IPS DF 6.9 (cell line): Measurements from ENCODE around the gene CALHM5.
A peak's percentile ranks its signal among the peaks of the same experiment; 100 is the strongest.

Experiments
- DNase-seq: peaks from one replicate; pipeline ENCODE4 v3.0.0-alpha.2; 2013; ENCODE audit warnings: low read depth, low spot score
- H3K27ac ChIP-seq: one replicate; pipeline ENCODE4 v1.5.1; 2013; ENCODE audit warnings: low read length, control low read depth
- H3K27me3 ChIP-seq: 2 replicates; pipeline ENCODE4 v1.6.1; 2013; ENCODE audit warnings: mild to moderate bottlenecking, low read length; ENCODE audit not compliant: control insufficient read depth, insufficient read depth
- H3K36me3 ChIP-seq: 2 replicates; pipeline ENCODE4 v1.6.1; 2013; ENCODE audit warnings: low read length; ENCODE audit not compliant: control insufficient read depth, insufficient read depth
- H3K4me1 ChIP-seq: 2 replicates; pipeline ENCODE4 v1.6.1; 2013; ENCODE audit warnings: low read length; ENCODE audit not compliant: control insufficient read depth, insufficient read depth
- H3K4me3 ChIP-seq: 2 replicates; pipeline ENCODE4 v1.5.1; 2013; ENCODE audit warnings: mild to moderate bottlenecking, low read length
- H3K9me3 ChIP-seq: 2 replicates; pipeline ENCODE4 v1.6.1; 2013; ENCODE audit warnings: low read length, inconsistent platforms; ENCODE audit not compliant: control insufficient read depth, insufficient read depth
- WGBS: extraction: QIAGEN DNeasy Blood & Tissue Kit; methylation state at CpG from one replicate; pipeline ENCODE4 v1.1.7; 2013; ENCODE audit warnings: mixed read lengths, missing lambda C conversion rate; ENCODE audit not compliant: insufficient read length, insufficient coverage; 5-methylcytosine and 5-hydroxymethylcytosine counted together

CALHM5 gene

GRCh38 chr6:116550796-116551195 lies 39.4 kb downstream of the CALHM5 start:
- Histone ChIP-seq H3K36me3 (no peaks in the 10 kb centered on the region), H3K27me3 (no peaks in the 10 kb centered on the region), H3K4me3 (no peak overlapping the region), H3K4me1 (no peaks in the 10 kb centered on the region), H3K9me3 (no peaks in the 10 kb centered on the region), H3K27ac (no peak overlapping the region)
- DNase-seq = no peak
- no CpG with 5 or more reads among the region's 4 CpGs for WGBS

GRCh38 chr6:116553451-116553850 lies 42.0 kb downstream of the CALHM5 start, which contains the start of gene CALHM4:
Gene CALHM4, plus strand, starts transcription at chr6:116553751. Its CDS starts 43 bp downstream, at chr6:116553794.
- Histone ChIP-seq H3K4me1 (no peaks in the 10 kb centered on the region), H3K27me3 (no peaks in the 10 kb centered on the region), H3K27ac (no peak within 1 kb of the TSS), H3K36me3 (no peaks in the 10 kb centered on the region), H3K4me3 (no peak within 1 kb of the TSS), H3K9me3 (no peaks in the 10 kb centered on the region)
- DNase-seq = no peak

- Histone ChIP-seq H3K9me3 (no peaks in the 10 kb centered on the region), H3K4me3 (no peak overlapping the region), H3K36me3 (no peaks in the 10 kb centered on the region), H3K27me3 (no peaks in the 10 kb centered on the region), H3K4me1 (no peaks in the 10 kb centered on the region), H3K27ac (no peak overlapping the region)
- WGBS = no CpG with 5 or more reads among the region's 1 CpG
- no peak for DNase-seq
Observed at GRCh38 chr6:116556065-116556464, 44.6 kb downstream of the CALHM5 start.

- H3K27me3 ChIP-seq = no peaks in the 10 kb centered on the region
- no peaks in the 10 kb centered on the region for H3K36me3 ChIP-seq
- WGBS = no CpG with 5 or more reads among the region's 5 CpGs
- H3K27ac ChIP-seq = no peak overlapping the region
- no peaks in the 10 kb centered on the region for H3K9me3 ChIP-seq
- no peaks in the 10 kb centered on the region for H3K4me1 ChIP-seq
- DNase-seq = no peak
- no peak overlapping the region for H3K4me3 ChIP-seq
Observed at GRCh38 chr6:116556814-116557415, 45.5 kb downstream of the CALHM5 start.

GRCh38 chr6:116557893-116558292 lies 46.5 kb downstream of the CALHM5 start:
- no peaks in the 10 kb centered on the region for H3K36me3 ChIP-seq
- no peaks in the 10 kb centered on the region for H3K4me1 ChIP-seq
- H3K9me3 ChIP-seq = no peaks in the 10 kb centered on the region
- H3K4me3 ChIP-seq = no peak overlapping the region
- H3K27ac ChIP-seq = no peak overlapping the region
- no peaks in the 10 kb centered on the region for H3K27me3 ChIP-seq
- DNase-seq = no peak
- no CpG with 5 or more reads among the region's 5 CpGs for WGBS

GRCh38 chr6:116560130-116560529 lies 48.7 kb downstream of the CALHM5 start:
- WGBS = no CpG with 5 or more reads among the region's 2 CpGs
- no peak for DNase-seq
- no peak overlapping the region for H3K4me3 ChIP-seq
- no peaks in the 10 kb centered on the region for H3K4me1 ChIP-seq
- no peaks in the 10 kb centered on the region for H3K27me3 ChIP-seq
- no peak overlapping the region for H3K27ac ChIP-seq
- no peaks in the 10 kb centered on the region for H3K9me3 ChIP-seq
- no peaks in the 10 kb centered on the region for H3K36me3 ChIP-seq

- Histone ChIP-seq H3K4me3 (no peak overlapping the region), H3K27ac (no peak overlapping the region), H3K9me3 (no peaks in the 10 kb centered on the region), H3K27me3 (no peaks in the 10 kb centered on the region), H3K36me3 (no peaks in the 10 kb centered on the region), H3K4me1 (no peaks in the 10 kb centered on the region)
- no CpG with 5 or more reads among the region's 9 CpGs for WGBS
- peak; percentile 29 for DNase-seq
Observed at GRCh38 chr6:116561377-116562018, 50.1 kb downstream of the CALHM5 start.

GRCh38 chr6:116562019-116562403 lies 50.6 kb downstream of the CALHM5 start:
- no CpG with 5 or more reads among the region's 4 CpGs for WGBS
- H3K4me1 ChIP-seq = no peaks in the 10 kb centered on the region
- H3K27ac ChIP-seq = no peak overlapping the region
- no peaks in the 10 kb centered on the region for H3K27me3 ChIP-seq
- no peak for DNase-seq
- no peaks in the 10 kb centered on the region for H3K36me3 ChIP-seq
- no peak overlapping the region for H3K4me3 ChIP-seq
- H3K9me3 ChIP-seq = no peaks in the 10 kb centered on the region

- H3K36me3 ChIP-seq = no peaks in the 10 kb centered on the region
- no peak overlapping the region for H3K27ac ChIP-seq
- H3K4me3 ChIP-seq = no peak overlapping the region
- no peaks in the 10 kb centered on the region for H3K4me1 ChIP-seq
- no CpG with 5 or more reads among the region's 3 CpGs for WGBS
- no peak for DNase-seq
- no peaks in the 10 kb centered on the region for H3K9me3 ChIP-seq
- H3K27me3 ChIP-seq = no peaks in the 10 kb centered on the region
Observed at GRCh38 chr6:116562614-116563013, 51.2 kb downstream of the CALHM5 start.

GRCh38 chr6:116563830-116564229 lies 52.4 kb downstream of the CALHM5 start:
- Histone ChIP-seq H3K36me3 (no peaks in the 10 kb centered on the region), H3K9me3 (no peaks in the 10 kb centered on the region), H3K4me1 (no peaks in the 10 kb centered on the region), H3K27me3 (no peaks in the 10 kb centered on the region), H3K27ac (no peak overlapping the region), H3K4me3 (no peak overlapping the region)
- DNase-seq = no peak
- no CpG with 5 or more reads among the region's 9 CpGs for WGBS

- no peaks in the 10 kb centered on the region for H3K36me3 ChIP-seq
- H3K27me3 ChIP-seq = no peaks in the 10 kb centered on the region
- no peaks in the 10 kb centered on the region for H3K9me3 ChIP-seq
- no CpG with 5 or more reads among the region's 7 CpGs for WGBS
- no peak for DNase-seq
- no peak overlapping the region for H3K4me3 ChIP-seq
- H3K4me1 ChIP-seq = no peaks in the 10 kb centered on the region
- H3K27ac ChIP-seq = no peak overlapping the region
Observed at GRCh38 chr6:116564311-116564710, 52.9 kb downstream of the CALHM5 start.
